Measurements from ENCODE around the gene RFTN2.
"Not testable (repeated sequence)": the region's sequence is repeated elsewhere in the genome, so short reads cannot be mapped to it uniquely, and the experiment has no call there.

The RFTN2 gene

GRCh38 chr2:197700960-197701359 is 25.6 kb upstream of the RFTN2 start:
- H3K9me3 Mint-ChIP-seq, result no peaks in the 10 kb centered on the region
- H3K27me3 Mint-ChIP-seq, result peaks cover 5% of the 10 kb centered on the region
- no peak for DNase-seq
- peak overlapping the region; percentile 15 for H3K27ac Mint-ChIP-seq
- peaks cover 8% of the 10 kb centered on the region for H3K36me3 Mint-ChIP-seq (ENCODE audit: low read depth)
- no peak overlapping the region for H3K4me3 Mint-ChIP-seq
- H3K4me1 Mint-ChIP-seq (ENCODE audit: low read depth), result peaks cover 27% of the 10 kb centered on the region

GRCh38 chr2:197699724-197700123 is 24.3 kb upstream of the RFTN2 start:
- H3K36me3 Mint-ChIP-seq (ENCODE audit: low read depth); H3K27me3 Mint-ChIP-seq; DNase-seq; H3K27ac Mint-ChIP-seq; H3K4me3 Mint-ChIP-seq; H3K9me3 Mint-ChIP-seq: not testable (repeated sequence)
- peaks cover 25% of the 10 kb centered on the region for H3K4me1 Mint-ChIP-seq (ENCODE audit: low read depth)

- H3K9me3 Mint-ChIP-seq; H3K27ac Mint-ChIP-seq; DNase-seq; H3K27me3 Mint-ChIP-seq; H3K36me3 Mint-ChIP-seq (ENCODE audit: low read depth); H3K4me3 Mint-ChIP-seq: not testable (repeated sequence)
- peaks cover 21% of the 10 kb centered on the region for H3K4me1 Mint-ChIP-seq (ENCODE audit: low read depth)
Measured at GRCh38 chr2:197696571-197696970, 21.2 kb upstream of the RFTN2 start.

- H3K27me3 Mint-ChIP-seq; H3K27ac Mint-ChIP-seq; DNase-seq; H3K9me3 Mint-ChIP-seq; H3K4me3 Mint-ChIP-seq; H3K36me3 Mint-ChIP-seq (ENCODE audit: low read depth): not testable (repeated sequence)
- peaks cover 15% of the 10 kb centered on the region for H3K4me1 Mint-ChIP-seq (ENCODE audit: low read depth)
Measured at GRCh38 chr2:197695971-197696370, 20.6 kb upstream of the RFTN2 start.

GRCh38 chr2:197695206-197695605 is 19.8 kb upstream of the RFTN2 start:
- H3K27me3 Mint-ChIP-seq; H3K27ac Mint-ChIP-seq; H3K4me1 Mint-ChIP-seq (ENCODE audit: low read depth); H3K36me3 Mint-ChIP-seq (ENCODE audit: low read depth); H3K4me3 Mint-ChIP-seq; DNase-seq; H3K9me3 Mint-ChIP-seq: not testable (repeated sequence)

GRCh38 chr2:197677483-197677882 is 2.1 kb upstream of the RFTN2 start:
- Mint-ChIP-seq H3K9me3 (no peaks in the 10 kb centered on the region), H3K36me3 (ENCODE audit: low read depth) (no peaks in the 10 kb centered on the region), H3K27ac (no peak overlapping the region), H3K4me1 (ENCODE audit: low read depth) (peaks cover 6% of the 10 kb centered on the region), H3K27me3 (peaks cover 11% of the 10 kb centered on the region), H3K4me3 (no peak overlapping the region)
- DNase-seq, result no peak

GRCh38 chr2:197677056-197677455 is 1.7 kb upstream of the RFTN2 start:
- Mint-ChIP-seq H3K4me3 (no peak overlapping the region), H3K4me1 (ENCODE audit: low read depth) (peaks cover 6% of the 10 kb centered on the region)
- no peak for DNase-seq

GRCh38 chr2:197675711-197676188 is 363 bp upstream of the RFTN2 start:
- Mint-ChIP-seq H3K9me3 (no peaks in the 10 kb centered on the region), H3K36me3 (ENCODE audit: low read depth) (no peaks in the 10 kb centered on the region), H3K27ac (no peak overlapping the region), H3K27me3 (peaks cover 11% of the 10 kb centered on the region), H3K4me1 (ENCODE audit: low read depth) (peaks cover 6% of the 10 kb centered on the region), H3K4me3 (no peak overlapping the region)
- no peak for DNase-seq

More at GRCh38 chr2:197677056-197677455, 1.7 kb upstream of the RFTN2 start:
- Mint-ChIP-seq H3K27ac (no peak overlapping the region), H3K9me3 (no peaks in the 10 kb centered on the region), H3K36me3 (ENCODE audit: low read depth) (no peaks in the 10 kb centered on the region), H3K27me3 (peaks cover 11% of the 10 kb centered on the region)

GRCh38 chr2:197674591-197674990 is 796 bp downstream of the RFTN2 start:
- Mint-ChIP-seq H3K4me1 (ENCODE audit: low read depth) (peaks cover 6% of the 10 kb centered on the region), H3K27me3 (peaks cover 11% of the 10 kb centered on the region), H3K4me3 (no peak overlapping the region), H3K36me3 (ENCODE audit: low read depth) (no peaks in the 10 kb centered on the region), H3K9me3 (no peaks in the 10 kb centered on the region), H3K27ac (no peak overlapping the region)
- DNase-seq, result no peak

- no peaks in the 10 kb centered on the region for H3K36me3 Mint-ChIP-seq (ENCODE audit: low read depth)
- no peak overlapping the region for H3K27ac Mint-ChIP-seq
- H3K4me1 Mint-ChIP-seq (ENCODE audit: low read depth), result peaks cover 6% of the 10 kb centered on the region
- no peak for DNase-seq
- H3K9me3 Mint-ChIP-seq, result no peaks in the 10 kb centered on the region
- peaks cover 11% of the 10 kb centered on the region for H3K27me3 Mint-ChIP-seq
- H3K4me3 Mint-ChIP-seq, result no peak overlapping the region
Measured at GRCh38 chr2:197674060-197674459, 1.3 kb downstream of the RFTN2 start.

GRCh38 chr2:197673606-197674005 is 1.8 kb downstream of the RFTN2 start:
- Mint-ChIP-seq H3K4me3 (no peak overlapping the region), H3K36me3 (ENCODE audit: low read depth) (no peaks in the 10 kb centered on the region), H3K4me1 (ENCODE audit: low read depth) (peaks cover 6% of the 10 kb centered on the region), H3K27ac (no peak overlapping the region), H3K9me3 (no peaks in the 10 kb centered on the region), H3K27me3 (peaks cover 11% of the 10 kb centered on the region)
- DNase-seq, result no peak

GRCh38 chr2:197673106-197673505 is 2.3 kb downstream of the RFTN2 start:
- Mint-ChIP-seq H3K36me3 (ENCODE audit: low read depth) (no peaks in the 10 kb centered on the region), H3K27ac (no peak overlapping the region), H3K4me1 (ENCODE audit: low read depth) (peaks cover 6% of the 10 kb centered on the region), H3K4me3 (no peak overlapping the region), H3K27me3 (peaks cover 11% of the 10 kb centered on the region), H3K9me3 (no peaks in the 10 kb centered on the region)
- no peak for DNase-seq

GRCh38 chr2:197672371-197672893 is 3.0 kb downstream of the RFTN2 start:
- DNase-seq, result no peak
- Mint-ChIP-seq H3K9me3 (peaks cover 2% of the 10 kb centered on the region), H3K36me3 (ENCODE audit: low read depth) (no peaks in the 10 kb centered on the region), H3K4me1 (ENCODE audit: low read depth) (peaks cover 4% of the 10 kb centered on the region), H3K27me3 (peaks cover 11% of the 10 kb centered on the region), H3K4me3 (no peak overlapping the region), H3K27ac (no peak overlapping the region)

- H3K4me1 Mint-ChIP-seq (ENCODE audit: low read depth), result no peaks in the 10 kb centered on the region
- peaks cover 13% of the 10 kb centered on the region for H3K9me3 Mint-ChIP-seq
- no peaks in the 10 kb centered on the region for H3K36me3 Mint-ChIP-seq (ENCODE audit: low read depth)
- DNase-seq, result no peak
- H3K27ac Mint-ChIP-seq, result no peak overlapping the region
- peaks cover 8% of the 10 kb centered on the region for H3K27me3 Mint-ChIP-seq
- H3K4me3 Mint-ChIP-seq, result no peak overlapping the region
Measured at GRCh38 chr2:197669077-197669476, 6.3 kb downstream of the RFTN2 start.

- no peaks in the 10 kb centered on the region for H3K4me1 Mint-ChIP-seq (ENCODE audit: low read depth)
- H3K27me3 Mint-ChIP-seq, result peaks cover 7% of the 10 kb centered on the region
- no peak overlapping the region for H3K27ac Mint-ChIP-seq
- DNase-seq, result no peak
- no peaks in the 10 kb centered on the region for H3K36me3 Mint-ChIP-seq (ENCODE audit: low read depth)
- H3K4me3 Mint-ChIP-seq, result no peak overlapping the region
- peaks cover 13% of the 10 kb centered on the region for H3K9me3 Mint-ChIP-seq
Measured at GRCh38 chr2:197668296-197668695, 7.1 kb downstream of the RFTN2 start.

GRCh38 chr2:197666277-197666676 is 9.1 kb downstream of the RFTN2 start:
- Mint-ChIP-seq H3K36me3 (ENCODE audit: low read depth) (no peaks in the 10 kb centered on the region), H3K9me3 (peaks cover 13% of the 10 kb centered on the region), H3K4me3 (no peak overlapping the region), H3K27ac (no peak overlapping the region), H3K4me1 (ENCODE audit: low read depth) (peaks cover 3% of the 10 kb centered on the region), H3K27me3 (no peaks in the 10 kb centered on the region)
- DNase-seq, result no peak
